22Rv1 (cell line): ENCODE measurements around the gene EIF4G3.

Source experiments
- H3K27ac ChIP-seq: fragments of 450-650 bp; 2 replicates; pipeline ENCODE4 v1.5.1; 2017
- ZFX ChIP-seq: fragments of 450-650 bp; IDR thresholded peaks from 2 replicates; pipeline ENCODE4 v1.6.1; 2017; ENCODE audit warnings: antibody characterized with exemption, borderline replicate concordance
- TF ChIP-seq, protein P1 (sequence below): fragments of 450-650 bp; IDR thresholded peaks from 2 replicates; pipeline ENCODE4 v1.5.1; 2017; ENCODE audit warnings: mild to moderate bottlenecking

The EIF4G3 gene

DNA sequence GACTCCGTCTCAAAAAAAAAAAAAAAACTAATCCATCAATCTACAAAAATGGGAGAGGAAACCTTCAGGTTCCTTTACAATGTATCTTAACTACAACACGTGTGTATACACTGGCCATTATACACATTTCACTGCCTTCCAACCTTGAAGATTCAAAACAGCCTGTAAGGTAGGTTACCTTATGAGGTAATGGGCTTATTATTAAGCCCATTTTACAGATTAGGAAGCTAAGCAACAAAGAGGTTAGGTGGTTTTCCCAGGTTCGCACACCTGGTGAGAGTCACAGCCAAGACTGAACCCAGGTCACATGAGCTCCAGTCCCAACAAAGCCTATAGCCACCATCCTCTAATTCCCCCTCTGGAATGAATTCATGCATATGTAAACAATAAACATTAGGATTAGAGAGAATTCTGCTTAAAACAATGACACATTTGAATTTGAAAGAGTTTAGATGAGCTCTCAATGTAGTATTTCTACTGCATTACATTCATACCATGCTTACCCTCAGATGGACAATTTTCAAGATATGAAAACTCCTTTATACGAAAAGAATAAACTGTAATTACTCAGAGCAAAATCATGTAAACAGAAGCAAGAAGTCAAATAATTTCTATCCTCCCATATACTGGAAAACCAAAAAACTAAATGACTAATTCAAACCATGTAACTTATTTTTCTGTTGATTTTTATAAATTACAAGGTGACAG lies 54.8 kb downstream of the EIF4G3 start:
- TF ChIP-seq, protein P1, sequence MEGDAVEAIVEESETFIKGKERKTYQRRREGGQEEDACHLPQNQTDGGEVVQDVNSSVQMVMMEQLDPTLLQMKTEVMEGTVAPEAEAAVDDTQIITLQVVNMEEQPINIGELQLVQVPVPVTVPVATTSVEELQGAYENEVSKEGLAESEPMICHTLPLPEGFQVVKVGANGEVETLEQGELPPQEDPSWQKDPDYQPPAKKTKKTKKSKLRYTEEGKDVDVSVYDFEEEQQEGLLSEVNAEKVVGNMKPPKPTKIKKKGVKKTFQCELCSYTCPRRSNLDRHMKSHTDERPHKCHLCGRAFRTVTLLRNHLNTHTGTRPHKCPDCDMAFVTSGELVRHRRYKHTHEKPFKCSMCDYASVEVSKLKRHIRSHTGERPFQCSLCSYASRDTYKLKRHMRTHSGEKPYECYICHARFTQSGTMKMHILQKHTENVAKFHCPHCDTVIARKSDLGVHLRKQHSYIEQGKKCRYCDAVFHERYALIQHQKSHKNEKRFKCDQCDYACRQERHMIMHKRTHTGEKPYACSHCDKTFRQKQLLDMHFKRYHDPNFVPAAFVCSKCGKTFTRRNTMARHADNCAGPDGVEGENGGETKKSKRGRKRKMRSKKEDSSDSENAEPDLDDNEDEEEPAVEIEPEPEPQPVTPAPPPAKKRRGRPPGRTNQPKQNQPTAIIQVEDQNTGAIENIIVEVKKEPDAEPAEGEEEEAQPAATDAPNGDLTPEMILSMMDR = no peak
- TF ChIP-seq ZFX = no peak
- H3K27ac ChIP-seq = no peak overlapping the region

DNA sequence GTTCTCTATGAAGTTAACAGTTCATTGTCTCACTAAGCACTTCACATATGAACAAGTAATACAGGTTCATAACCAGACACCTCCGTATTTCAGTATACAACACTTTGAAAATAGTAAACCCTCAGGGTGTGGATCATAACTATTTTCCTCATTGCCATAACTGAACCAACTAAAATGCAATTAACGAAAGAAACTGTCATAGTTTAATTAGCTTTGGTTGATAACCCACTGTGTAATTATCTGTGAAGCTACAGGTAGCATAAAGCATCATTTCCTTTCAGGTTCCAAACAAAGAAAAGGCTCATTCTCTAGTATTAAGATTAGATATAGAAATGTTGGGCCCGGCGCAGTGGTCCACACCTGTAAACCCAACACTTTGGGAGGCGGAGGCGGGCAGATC lies 58.5 kb downstream of the EIF4G3 start:
- H3K27ac ChIP-seq = no peak overlapping the region
- TF ChIP-seq, protein P1 = no peak
- TF ChIP-seq ZFX = no peak

DNA sequence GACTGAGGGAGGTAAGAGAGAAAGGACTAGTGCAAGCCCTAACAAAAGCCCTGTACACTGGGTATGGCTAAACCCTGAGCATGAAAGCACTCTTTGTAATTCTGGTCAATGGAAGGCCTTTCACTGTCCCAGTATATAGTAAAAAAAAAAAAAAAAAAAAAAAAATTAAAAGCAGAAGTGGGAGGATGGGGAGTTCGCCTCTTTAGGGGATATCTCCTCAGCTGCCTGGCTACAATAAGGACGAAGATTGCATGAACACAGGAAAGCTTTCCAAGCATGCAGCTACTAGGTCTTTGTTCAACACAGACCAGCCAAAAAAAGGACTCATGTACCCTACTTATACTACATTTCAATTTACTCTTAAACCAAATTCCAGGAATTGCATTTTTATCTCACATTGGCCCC lies 59.1 kb downstream of the EIF4G3 start:
- no peak for TF ChIP-seq ZFX
- TF ChIP-seq, protein P1 = no peak
- H3K27ac ChIP-seq = no peak overlapping the region

DNA sequence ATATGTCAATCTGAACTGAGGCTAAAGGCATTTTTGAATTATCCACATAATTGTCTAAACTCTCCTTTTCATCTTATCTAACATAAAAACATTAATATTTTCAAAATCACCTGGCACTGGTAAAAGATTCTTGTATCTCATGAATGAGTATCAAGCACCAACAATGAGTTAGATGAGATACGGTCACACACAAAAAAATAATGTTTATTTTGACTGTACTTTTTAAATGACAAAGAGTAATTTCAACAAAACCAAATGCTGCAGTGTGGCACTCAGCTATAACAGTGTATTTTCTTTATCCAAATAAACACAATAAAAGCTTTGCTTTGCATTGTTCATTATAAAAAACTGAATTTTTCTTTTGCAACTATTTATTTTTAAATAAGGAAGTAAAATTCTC lies 59.5 kb downstream of the EIF4G3 start:
- H3K27ac ChIP-seq = no peak overlapping the region
- TF ChIP-seq ZFX = no peak
- TF ChIP-seq, protein P1 = no peak

DNA sequence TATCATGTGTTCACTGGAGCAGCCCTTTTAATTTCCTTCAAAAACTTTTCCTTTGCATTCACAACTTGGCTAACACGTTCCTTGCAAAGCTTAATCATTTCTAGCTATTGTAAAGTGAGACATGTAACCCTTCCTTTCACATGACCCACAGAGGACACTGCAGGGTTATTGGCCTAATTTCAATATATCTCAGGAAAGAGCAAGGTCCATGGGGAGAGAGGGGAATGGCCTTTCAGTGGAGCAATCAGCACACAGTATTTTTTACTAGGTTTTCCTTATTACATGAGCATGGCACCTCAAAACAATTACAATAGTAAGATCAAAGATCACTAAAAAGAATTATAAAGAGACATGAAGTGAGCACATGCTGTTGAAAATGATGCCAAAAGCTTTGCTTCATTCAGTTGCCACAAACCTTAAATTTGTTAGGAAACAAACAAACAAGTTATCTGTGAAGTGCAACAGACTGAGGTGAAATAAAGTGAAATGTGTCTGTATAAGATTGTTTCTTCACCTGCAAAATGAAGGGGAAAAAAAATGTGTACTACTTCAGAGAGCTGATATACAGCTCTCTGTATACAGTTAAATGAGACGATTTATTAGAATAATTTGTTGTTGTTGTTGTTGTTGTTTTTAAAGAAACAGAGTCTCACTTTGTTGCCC lies 61.5 kb downstream of the EIF4G3 start:
- no peak overlapping the region for H3K27ac ChIP-seq

DNA sequence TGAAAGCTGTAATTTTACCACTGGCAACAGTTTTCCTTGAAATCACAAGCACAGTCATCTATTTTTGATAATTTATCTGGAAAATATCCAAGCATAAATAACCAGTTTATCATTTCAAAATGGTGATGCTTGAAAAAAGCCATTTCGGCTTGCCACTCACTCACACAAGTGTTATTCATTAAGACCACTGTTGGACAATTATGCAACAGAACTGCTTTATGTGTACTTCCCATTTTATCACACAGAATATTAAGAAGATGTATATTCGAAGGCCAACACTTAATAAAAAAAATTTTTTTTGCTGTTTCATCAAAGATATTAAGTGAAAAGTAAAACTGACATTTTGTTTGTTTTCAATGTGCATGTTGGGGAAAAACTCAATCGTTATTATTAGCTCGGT lies 62.3 kb downstream of the EIF4G3 start:
- H3K27ac ChIP-seq = no peak overlapping the region

More for the DNA sequence above, 61.5 kb downstream of the EIF4G3 start:
- no peak for TF ChIP-seq ZFX

DNA sequence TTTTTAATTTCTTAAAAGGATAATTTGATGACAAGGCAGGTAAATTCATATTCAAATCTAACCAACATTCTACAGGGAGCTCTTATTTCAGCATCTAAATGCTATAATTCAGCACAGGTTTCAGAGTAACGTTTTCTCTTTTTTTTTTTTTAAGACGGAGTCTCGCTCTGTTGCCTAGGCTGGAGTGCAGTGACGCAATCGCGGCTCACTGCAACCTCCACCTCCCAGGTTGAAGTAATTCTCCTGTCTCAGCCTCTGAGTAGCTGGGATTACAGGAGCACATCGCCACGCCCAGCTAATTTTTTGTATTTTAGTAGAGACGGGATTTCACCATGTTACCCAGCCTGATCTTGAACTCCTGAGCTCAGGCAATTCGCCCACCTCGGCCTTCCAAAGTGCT lies 66.5 kb downstream of the EIF4G3 start:
- TF ChIP-seq, protein P1 = no peak
- TF ChIP-seq ZFX = no peak
- H3K27ac ChIP-seq = no peak overlapping the region

More for the DNA sequence above, 62.3 kb downstream of the EIF4G3 start:
- no peak for TF ChIP-seq ZFX
- TF ChIP-seq, protein P1 = no peak
